Hepatocyte (in vitro differentiated cells): ENCODE results near the gene VGLL3. TPM values are rescaled to one million over a fixed set of nuclear protein-coding genes. Genes with fewer than 3 reads are reported as not detected.

Source experiments
- DNase-seq: peaks from one replicate; pipeline ENCODE4 v3.0.0-alpha.2; 2016; ENCODE audit warnings: low spot score
- H2AFZ ChIP-seq: fragments of 200-600 bp; sonication (generic); 2 replicates; pipeline ENCODE4 v1.6.0; 2016; ENCODE audit warnings: antibody characterized with exemption, mild to moderate bottlenecking
- H3K27ac ChIP-seq: fragments of 200-600 bp; sonication (generic); 2 replicates; pipeline ENCODE4 v1.5.1; 2016; ENCODE audit warnings: mild to moderate bottlenecking
- H3K27me3 ChIP-seq: fragments of 200-600 bp; sonication (generic); 2 replicates; pipeline ENCODE4 v1.6.1; 2016
- H3K36me3 ChIP-seq: fragments of 200-600 bp; sonication (generic); replicated peaks from 2 replicates; pipeline ENCODE4 v1.5.1; 2016; ENCODE audit warnings: low read depth; ENCODE audit not compliant: insufficient read depth
- H3K4me1 ChIP-seq: fragments of 200-600 bp; sonication (generic); 2 replicates; pipeline ENCODE4 v1.5.1; 2016; ENCODE audit warnings: mild to moderate bottlenecking, moderate library complexity; ENCODE audit not compliant: insufficient read depth
- H3K4me2 ChIP-seq: fragments of 200-600 bp; sonication (generic); 2 replicates; pipeline ENCODE4 v1.6.0; 2016
- H3K4me3 ChIP-seq: fragments of 200-600 bp; sonication (generic); 2 replicates; pipeline ENCODE4 v1.5.1; 2016; ENCODE audit warnings: mild to moderate bottlenecking
- H3K79me2 ChIP-seq: fragments of 200-600 bp; sonication (generic); 2 replicates; pipeline ENCODE4 v1.6.0; 2017; ENCODE audit warnings: mild to moderate bottlenecking
- H3K9me2 ChIP-seq: fragments of 200-600 bp; sonication (generic); replicated peaks from 2 replicates; pipeline ENCODE4 v1.6.0; 2017; ENCODE audit warnings: mild to moderate bottlenecking; ENCODE audit not compliant: insufficient read depth
- H3K9me3 ChIP-seq: fragments of 200-600 bp; sonication (generic); 2 replicates; pipeline ENCODE4 v1.5.1; 2016; ENCODE audit warnings: low read depth, mild to moderate bottlenecking
- H4K20me1 ChIP-seq: fragments of 200-600 bp; sonication (generic); 2 replicates; pipeline ENCODE4 v1.6.0; 2016; ENCODE audit warnings: mild to moderate bottlenecking; ENCODE audit not compliant: insufficient read depth, poor library complexity, severe bottlenecking
- EZH2 ChIP-seq: fragments of 200-600 bp; sonication (generic); IDR thresholded peaks from 2 replicates; pipeline ENCODE4 v1.6.1; 2016; ENCODE audit warnings: antibody characterized with exemption, mild to moderate bottlenecking, borderline replicate concordance
- EZH2phosphoT487 ChIP-seq: fragments of 200-600 bp; sonication (generic); IDR thresholded peaks from one replicate; pipeline ENCODE4 v1.6.1; 2018; ENCODE audit warnings: antibody characterized with exemption, mild to moderate bottlenecking, low read depth, moderate library complexity; ENCODE audit not compliant: unreplicated experiment, severe bottlenecking
- WGBS: methylation state at CpG from one replicate; pipeline ENCODE4 v1.1.6; 2016; ENCODE audit warnings: low lambda C conversion rate; ENCODE audit errors: missing lambda C conversion rate; 5-methylcytosine and 5-hydroxymethylcytosine counted together
- polyA plus RNA-seq: library from polyadenylated mRNA; unstranded; fragments of >200 nt; fragmentation: Nextera tagmentation; extraction: Ambion mirVana; gene quantifications from 2 replicates; pipeline ENCODE4 v1.2.1, GENCODE V29; 2016
- total RNA-seq: library from RNA; depleted of rRNA; stranded (reverse); fragments of >200 nt; gene quantifications from 2 replicates; pipeline ENCODE4 v1.2.3, GENCODE V29; 2014
- TF ChIP-seq, protein P1 (sequence below): fragments of 200-600 bp; sonication (generic); IDR thresholded peaks from 2 replicates; pipeline ENCODE4 v1.5.1; 2016; ENCODE audit warnings: antibody characterized with exemption, mild to moderate bottlenecking; ENCODE audit not compliant: poor library complexity

VGLL3 gene
- total and polyA plus RNA-seq, 2 experiments from 2014 or later, result 6.9 to 18.7 TPM

DNA sequence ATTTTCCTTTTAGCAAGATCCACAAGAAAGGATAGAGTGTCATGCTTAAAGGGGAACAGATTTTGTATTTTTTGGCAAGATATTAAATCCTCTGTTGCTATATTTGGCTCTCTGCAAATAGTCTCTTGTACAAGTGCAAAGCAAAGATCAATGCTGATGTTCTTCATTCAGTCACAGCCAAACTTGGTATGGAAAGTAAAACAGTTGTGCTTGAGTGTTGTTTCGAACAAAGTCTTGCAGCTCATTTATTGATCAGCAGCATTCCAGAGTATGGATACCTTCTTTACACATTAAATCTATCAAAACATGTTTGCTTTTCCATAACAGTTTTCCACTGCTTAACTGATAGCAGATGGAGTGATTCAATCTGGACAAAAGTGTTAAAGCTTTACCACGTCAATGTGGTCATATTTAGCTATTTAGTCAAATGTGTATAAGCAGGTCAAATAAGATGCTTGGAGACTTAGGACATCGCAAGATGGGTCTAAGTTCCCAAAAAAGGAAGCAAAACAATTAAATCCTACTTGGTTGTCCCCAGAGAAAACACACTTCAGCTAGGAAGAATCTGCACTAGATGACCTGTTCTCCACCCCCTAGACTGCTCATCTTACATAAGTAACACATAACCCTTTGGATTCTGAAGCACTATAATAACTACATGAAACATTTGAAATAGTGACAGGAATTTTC, 52.4 kb downstream of the VGLL3 start:
- 92% methylated on average over 3 of the region's 3 CpGs for WGBS
- Histone ChIP-seq H3K27me3 (no peaks in the 10 kb centered on the region), H3K4me2 (no peak overlapping the region), H2AFZ (no peak overlapping the region), H4K20me1 (no peaks in the 10 kb centered on the region), H3K4me1 (no peaks in the 10 kb centered on the region), H3K4me3 (no peak overlapping the region), H3K9me2 (no peaks in the 10 kb centered on the region), H3K27ac (no peak overlapping the region), H3K79me2 (no peaks in the 10 kb centered on the region), H3K36me3 (no peaks in the 10 kb centered on the region), H3K9me3 (no peaks in the 10 kb centered on the region)
- DNase-seq, result no peak
- TF ChIP-seq EZH2phosphoT487, result no peak
- TF ChIP-seq, protein P1, sequence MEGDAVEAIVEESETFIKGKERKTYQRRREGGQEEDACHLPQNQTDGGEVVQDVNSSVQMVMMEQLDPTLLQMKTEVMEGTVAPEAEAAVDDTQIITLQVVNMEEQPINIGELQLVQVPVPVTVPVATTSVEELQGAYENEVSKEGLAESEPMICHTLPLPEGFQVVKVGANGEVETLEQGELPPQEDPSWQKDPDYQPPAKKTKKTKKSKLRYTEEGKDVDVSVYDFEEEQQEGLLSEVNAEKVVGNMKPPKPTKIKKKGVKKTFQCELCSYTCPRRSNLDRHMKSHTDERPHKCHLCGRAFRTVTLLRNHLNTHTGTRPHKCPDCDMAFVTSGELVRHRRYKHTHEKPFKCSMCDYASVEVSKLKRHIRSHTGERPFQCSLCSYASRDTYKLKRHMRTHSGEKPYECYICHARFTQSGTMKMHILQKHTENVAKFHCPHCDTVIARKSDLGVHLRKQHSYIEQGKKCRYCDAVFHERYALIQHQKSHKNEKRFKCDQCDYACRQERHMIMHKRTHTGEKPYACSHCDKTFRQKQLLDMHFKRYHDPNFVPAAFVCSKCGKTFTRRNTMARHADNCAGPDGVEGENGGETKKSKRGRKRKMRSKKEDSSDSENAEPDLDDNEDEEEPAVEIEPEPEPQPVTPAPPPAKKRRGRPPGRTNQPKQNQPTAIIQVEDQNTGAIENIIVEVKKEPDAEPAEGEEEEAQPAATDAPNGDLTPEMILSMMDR, result no peak
- no peak for TF ChIP-seq EZH2

DNA sequence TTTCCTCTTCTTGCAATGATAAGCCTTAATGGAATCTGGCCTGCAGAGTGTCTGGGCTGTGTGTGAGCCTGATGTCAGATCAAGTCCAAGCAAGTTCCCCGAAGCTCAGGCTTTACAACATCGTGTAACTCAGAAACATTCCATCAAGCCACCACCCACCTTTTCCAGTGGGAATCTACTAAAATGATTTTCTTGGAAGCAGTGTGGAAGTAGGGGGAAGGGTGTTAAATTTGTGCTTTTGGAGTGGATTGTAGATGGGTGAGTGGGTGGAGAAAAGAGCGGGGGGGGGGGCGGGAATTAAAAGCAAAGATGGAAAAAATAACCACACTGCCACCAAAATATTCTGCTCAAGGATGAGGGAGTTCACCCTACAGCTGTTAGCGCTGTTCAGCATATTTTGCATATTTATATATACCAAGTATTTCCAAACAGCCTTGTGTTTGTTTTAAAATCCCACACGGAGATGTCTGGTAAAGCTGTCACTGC, 53.6 kb downstream of the VGLL3 start:
- Histone ChIP-seq H3K4me2 (no peak overlapping the region), H3K9me2 (no peaks in the 10 kb centered on the region), H3K36me3 (no peaks in the 10 kb centered on the region), H3K4me3 (no peak overlapping the region), H3K79me2 (no peaks in the 10 kb centered on the region), H4K20me1 (no peaks in the 10 kb centered on the region), H2AFZ (no peak overlapping the region), H3K4me1 (no peaks in the 10 kb centered on the region), H3K27me3 (no peaks in the 10 kb centered on the region), H3K9me3 (no peaks in the 10 kb centered on the region), H3K27ac (peak overlapping the region; percentile 28)
- 55% methylated on average over 4 of the region's 6 CpGs for WGBS
- DNase-seq, result peak; percentile 38
- TF ChIP-seq EZH2phosphoT487 (no peak), EZH2 (no peak)
- TF ChIP-seq, protein P1, result no peak

DNA sequence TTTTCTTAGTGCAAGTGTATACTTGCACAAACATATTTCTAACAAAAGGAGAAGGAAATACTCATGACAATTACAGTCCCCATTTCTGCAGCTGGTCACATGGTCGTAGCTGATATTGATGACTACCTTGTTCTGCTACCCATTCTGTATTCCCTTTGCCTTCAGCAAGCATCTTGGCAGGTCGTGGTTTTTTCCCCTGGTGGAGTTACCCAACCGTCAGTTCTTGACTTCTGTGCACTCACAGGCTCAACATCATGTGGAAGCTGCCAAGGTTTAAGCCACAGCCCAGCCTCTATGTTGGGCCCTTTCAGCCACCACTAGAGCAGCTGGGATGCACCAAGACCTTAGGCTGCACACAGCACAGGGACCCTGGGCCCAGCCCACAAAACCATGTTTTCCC, 56.1 kb downstream of the VGLL3 start:
- Histone ChIP-seq H3K9me3 (no peaks in the 10 kb centered on the region), H3K4me2 (no peak overlapping the region), H3K36me3 (no peaks in the 10 kb centered on the region), H3K4me3 (no peak overlapping the region), H2AFZ (no peak overlapping the region), H3K27ac (no peak overlapping the region), H3K27me3 (no peaks in the 10 kb centered on the region), H4K20me1 (no peaks in the 10 kb centered on the region), H3K9me2 (no peaks in the 10 kb centered on the region), H3K79me2 (no peaks in the 10 kb centered on the region), H3K4me1 (no peaks in the 10 kb centered on the region)
- 89% methylated on average over 3 of the region's 3 CpGs for WGBS
- TF ChIP-seq, protein P1, result no peak
- no peak for TF ChIP-seq EZH2
- no peak for TF ChIP-seq EZH2phosphoT487
- no peak for DNase-seq
